ENCODE results near the gene IRS2.

The IRS2 gene

DNA sequence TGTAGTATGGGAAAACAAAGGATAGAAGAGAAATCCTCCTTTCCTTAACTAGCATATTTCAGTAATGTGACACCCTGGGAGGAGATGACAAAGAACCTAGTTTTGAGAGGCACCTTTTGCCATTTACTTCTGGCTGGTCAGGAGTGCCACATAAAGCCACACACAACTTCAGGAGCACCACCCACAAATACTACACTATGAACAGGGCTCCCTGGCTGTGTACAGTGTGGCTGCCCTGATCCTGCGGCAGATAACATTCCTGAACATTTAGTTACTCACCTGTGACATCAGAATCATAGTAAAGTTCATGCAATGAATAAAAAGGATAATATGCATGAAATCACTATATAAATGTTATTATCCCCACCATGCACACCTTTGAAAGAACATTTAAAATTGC lies 17.4 kb upstream of the IRS2 start:
- no peak for DNase-seq (ENCODE audit: low read depth in 3 of 3)

DNA sequence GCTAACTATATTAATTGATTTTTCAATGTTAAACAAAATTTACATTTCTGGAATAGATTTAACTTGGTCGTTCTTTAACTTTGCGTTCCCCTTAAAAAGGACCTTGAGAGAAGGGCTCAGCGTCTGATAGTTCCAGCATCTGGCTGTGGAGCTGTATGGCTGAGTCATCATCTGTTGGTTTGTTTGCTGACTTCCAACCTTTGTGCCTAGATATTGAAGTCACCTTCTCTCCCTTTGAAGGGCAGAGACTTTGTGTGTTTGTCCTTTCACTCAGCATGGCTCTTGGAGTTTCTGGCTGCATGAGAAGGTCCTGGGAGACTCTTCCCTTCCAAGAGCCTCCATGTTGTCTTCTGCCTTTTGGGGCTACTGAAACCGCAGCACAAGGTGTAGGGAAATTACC lies 16.6 kb upstream of the IRS2 start:
- no peak for DNase-seq (ENCODE audit: low read depth in 3 of 3)

GRCh38 chr13:109795011-109795410 lies 8.6 kb upstream of the IRS2 start:
- no peak for DNase-seq (ENCODE audit: low read depth in 3 of 3)

DNA sequence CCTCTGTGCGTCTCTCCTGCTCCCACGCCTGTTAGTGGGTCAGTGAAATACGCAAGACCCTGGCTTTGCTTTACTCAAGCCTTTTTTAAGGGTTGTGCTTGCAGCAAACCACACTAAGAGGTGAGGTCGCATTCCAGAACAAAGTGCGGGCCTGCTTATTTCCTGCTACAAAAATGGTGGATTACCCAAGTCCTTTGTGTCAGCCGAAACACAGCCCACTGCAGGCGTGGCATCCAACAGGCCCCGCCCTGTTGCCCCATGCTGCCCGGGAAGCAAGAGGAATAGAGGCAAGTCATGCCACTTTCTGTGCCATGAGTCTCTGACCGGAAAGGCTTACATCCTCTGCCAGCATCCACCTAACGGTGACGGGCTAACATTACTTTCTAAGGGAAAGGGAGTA lies 7.7 kb upstream of the IRS2 start:
- no peak for DNase-seq (ENCODE audit: low read depth in 3 of 3)

- no peak for DNase-seq (ENCODE audit: low read depth in 3 of 3)
These were observed 6.2 kb upstream of the IRS2 start for GRCh38 chr13:109792416-109793059.

GRCh38 chr13:109790942-109791605 lies 4.7 kb upstream of the IRS2 start:
- DNase-seq (ENCODE audit: low read depth in 3 of 3): no peak

GRCh38 chr13:109790086-109790485 lies 3.7 kb upstream of the IRS2 start:
- no peak for DNase-seq (ENCODE audit: low read depth in 3 of 3)

- no peak for DNase-seq (ENCODE audit: low read depth in 3 of 3)
These were observed 2.9 kb upstream of the IRS2 start for GRCh38 chr13:109789262-109789661.

- DNase-seq (ENCODE audit: low read depth in 3 of 3): no peak
These were observed 2.2 kb upstream of the IRS2 start for GRCh38 chr13:109788372-109789111.

- DNase-seq (ENCODE audit: low read depth in 3 of 3): no peak
These were observed 962 bp upstream of the IRS2 start for GRCh38 chr13:109787135-109787954.

DNA sequence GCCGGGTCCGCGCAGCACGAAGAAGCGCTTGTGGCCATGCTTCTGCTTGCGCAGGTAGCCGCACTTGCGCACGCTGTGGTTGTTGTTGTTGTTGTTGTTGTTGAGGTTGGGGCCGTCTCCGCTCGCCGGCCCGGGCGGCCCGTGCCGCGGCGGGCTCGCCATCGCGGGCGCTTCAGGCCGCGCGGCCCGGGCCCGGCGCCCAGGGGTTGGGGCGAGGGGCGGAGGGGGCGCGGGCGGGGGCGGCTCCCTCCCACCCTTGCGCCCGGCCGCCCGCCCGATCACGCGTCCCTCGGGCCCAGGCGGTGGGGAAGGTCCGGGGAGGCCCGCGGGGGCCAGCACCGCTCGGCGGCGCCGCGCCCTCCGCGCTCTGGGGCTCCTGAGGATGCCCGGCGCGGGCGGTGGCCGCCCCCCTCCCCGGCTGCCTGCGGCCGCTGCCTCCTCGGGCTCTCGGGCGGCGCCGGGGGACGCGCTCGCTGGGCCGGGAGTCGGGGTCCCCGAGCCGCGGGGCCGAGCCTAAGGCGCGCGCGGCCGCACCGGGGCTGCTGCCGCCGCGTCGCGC lies 412 bp downstream of the IRS2 start:
- no peak for DNase-seq (ENCODE audit: low read depth in 3 of 3)

GRCh38 chr13:109785141-109785891 lies 1.1 kb downstream of the IRS2 start:
- peak in 1 of 3 experiments; percentile 35 for DNase-seq (ENCODE audit: low read depth in 3 of 3)

DNA sequence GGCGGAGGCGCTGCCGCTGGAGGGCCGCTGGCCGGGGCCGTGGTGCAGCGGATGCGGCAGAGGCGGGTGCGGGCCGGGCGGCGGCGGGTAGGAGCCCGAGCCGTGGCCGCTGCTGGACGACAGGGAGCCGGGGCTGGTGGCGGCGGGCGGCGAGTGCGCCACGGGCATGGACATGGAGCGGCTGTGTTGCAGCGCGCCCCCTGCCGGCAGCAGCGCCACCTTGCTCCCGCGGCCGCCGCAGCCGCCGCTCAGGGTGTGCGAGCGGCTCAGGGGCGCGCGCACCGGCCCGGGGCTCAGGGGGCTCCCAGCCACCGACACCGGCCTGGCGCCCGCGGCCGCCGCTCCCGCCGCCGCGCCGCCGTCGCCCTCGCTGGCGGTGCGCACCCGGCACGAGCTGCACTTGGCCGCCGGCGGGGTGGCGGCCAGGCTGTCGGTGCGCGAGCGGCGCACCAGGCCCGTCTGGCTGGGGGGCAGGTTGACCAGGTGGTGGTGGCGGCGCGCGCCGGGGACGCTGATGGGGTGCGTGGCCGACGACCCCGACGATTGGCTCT lies 1.7 kb downstream of the IRS2 start:
- peak in 2 of 3 experiments; percentile 43 to 63 for DNase-seq (ENCODE audit: low read depth in 3 of 3)

DNA sequence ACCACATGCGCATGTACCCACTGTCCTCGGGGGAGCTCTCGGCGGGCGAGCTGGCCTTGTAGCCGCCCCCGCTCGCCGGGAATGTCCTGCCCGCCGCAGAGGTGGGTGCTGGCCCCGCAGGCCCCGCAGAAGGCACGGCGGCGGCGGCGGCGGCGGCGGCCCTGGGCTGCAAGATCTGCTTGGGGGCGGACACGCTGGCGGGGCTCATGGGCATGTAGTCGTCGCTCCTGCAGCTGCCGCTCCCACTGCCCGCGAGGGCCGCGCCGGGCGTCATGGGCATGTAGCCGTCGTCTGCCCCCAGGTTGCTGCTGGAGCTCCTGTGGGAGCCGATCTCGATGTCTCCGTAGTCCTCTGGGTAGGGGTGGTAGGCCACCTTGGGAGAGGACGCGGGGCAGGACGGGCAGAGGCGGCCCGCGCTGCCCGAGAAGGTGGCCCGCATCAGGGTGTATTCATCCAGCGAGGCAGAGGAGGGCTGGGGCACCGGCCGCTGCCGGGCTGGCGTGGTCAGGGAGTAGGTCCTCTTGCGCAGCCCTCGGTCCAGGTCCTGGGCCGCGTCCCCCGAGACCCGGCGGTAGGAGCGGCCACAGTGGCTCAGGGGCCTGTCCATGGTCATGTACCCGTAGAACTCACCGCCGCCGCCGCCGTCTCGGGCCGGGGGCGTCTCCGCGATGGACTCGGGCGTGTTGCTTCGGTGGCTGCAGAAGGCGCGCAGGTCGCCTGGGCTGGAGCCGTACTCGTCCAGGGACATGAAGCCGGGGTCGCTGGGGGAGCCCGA lies 2.4 kb downstream of the IRS2 start:
- DNase-seq (ENCODE audit: low read depth in 3 of 3): no peak

- no peak for DNase-seq (ENCODE audit: low read depth in 3 of 3)
These were observed 3.0 kb downstream of the IRS2 start for GRCh38 chr13:109783447-109783814.

DNA sequence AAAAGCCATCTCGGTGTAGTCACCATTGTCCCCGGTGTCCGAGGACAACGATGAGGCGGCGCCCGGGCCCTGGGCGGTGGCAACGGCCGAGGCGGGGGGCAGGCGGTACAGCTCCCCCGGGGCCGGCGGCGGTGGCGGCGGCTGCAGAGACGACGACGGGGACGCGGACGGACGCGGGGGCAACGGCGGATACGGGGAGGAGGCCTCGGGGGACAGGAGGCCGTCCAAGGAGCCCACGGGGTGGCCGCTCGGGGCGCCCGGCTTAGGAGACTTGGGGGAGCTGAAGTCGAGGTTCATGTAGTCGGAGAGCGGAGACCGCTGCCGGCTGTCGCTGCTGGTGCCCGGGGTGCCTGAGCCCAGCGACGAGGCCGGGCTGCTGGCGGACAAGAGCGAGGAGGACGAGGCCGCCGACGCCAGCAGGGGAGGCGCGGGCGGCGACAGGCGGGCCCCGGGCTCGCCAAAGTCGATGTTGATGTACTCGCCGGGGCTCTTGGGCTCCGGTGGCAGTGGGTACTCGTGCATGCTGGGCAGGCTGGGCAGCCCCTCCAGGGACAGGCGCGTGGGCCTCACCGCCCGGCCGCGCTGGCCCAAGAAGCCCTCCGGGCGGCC lies 3.5 kb downstream of the IRS2 start:
- DNase-seq (ENCODE audit: low read depth in 3 of 3): no peak

GRCh38 chr13:109782066-109782822 lies 4.1 kb downstream of the IRS2 start:
- no peak for DNase-seq (ENCODE audit: low read depth in 3 of 3)

DNA sequence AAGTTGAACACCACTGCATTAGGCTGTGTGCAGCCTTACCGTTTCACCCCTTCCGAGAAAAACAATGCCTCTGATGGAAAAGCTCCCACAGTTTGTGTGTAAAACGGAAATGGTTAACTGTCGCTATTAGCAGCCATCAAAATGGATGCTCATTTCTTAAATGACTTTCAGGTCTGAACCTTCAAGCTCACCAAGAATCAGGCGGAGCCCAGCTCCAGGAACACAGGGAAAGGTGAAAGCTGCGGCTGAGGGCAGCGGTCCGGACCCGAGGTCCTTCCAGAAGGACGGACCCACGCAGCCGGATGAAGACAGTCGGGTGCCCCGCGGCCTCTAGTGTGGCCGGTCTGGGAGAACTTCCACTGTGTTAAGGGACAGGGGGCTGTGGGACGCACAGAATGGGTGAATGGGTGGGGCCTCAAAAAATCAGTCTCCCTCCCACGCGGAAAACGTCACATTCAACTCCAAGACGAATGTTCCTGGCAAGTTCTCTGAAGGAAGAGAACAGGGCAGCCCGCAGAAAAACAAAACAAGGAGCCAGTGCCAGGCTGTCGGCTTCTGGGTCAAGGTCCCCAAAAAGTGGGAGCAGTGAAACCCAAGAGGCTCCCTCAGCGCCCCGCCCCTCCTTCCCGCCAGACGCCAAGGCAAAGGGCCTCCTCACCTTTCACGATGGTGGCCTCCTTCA lies 4.9 kb downstream of the IRS2 start:
- no peak for DNase-seq (ENCODE audit: low read depth in 3 of 3)
